OCI-LY3 (cell line): Measurements from ENCODE around the gene CSNK1G2.

ENCODE experiments used
- H2AFZ ChIP-seq: fragments of 200-600, 300-600 bp; shearing (Covaris generic); 2 replicates; pipeline ENCODE4 v1.6.0; 2014; ENCODE audit warnings: antibody characterized with exemption, low read depth, low read length
- H3K27ac ChIP-seq: fragments of 200-600, 300-600 bp; sonication (generic); 2 replicates; pipeline ENCODE4 v1.5.1; 2014; ENCODE audit warnings: mild to moderate bottlenecking, low read length, moderate library complexity, mixed read lengths
- H3K27me3 ChIP-seq: fragments of 200-600, 300-600 bp; sonication (generic); 2 replicates; pipeline ENCODE4 v1.6.1; 2014; ENCODE audit warnings: low read depth, low read length, mixed read lengths
- H3K36me3 ChIP-seq: fragments of 200-600, 300-600 bp; sonication (generic); replicated peaks from 2 replicates; pipeline ENCODE3; 2014; ENCODE audit warnings: low read depth, low read length, mixed read lengths
- H3K4me1 ChIP-seq: fragments of 300-600, 200-600 bp; sonication (generic); 2 replicates; pipeline ENCODE4 v1.6.1; 2014; ENCODE audit warnings: low read length, mixed read lengths
- H3K4me2 ChIP-seq: fragments of 200-600, 300-600 bp; sonication (generic); 2 replicates; pipeline ENCODE4 v1.6.1; 2014; ENCODE audit warnings: low read length, mixed read lengths
- H3K4me3 ChIP-seq: fragments of 300-600, 200-600 bp; sonication (generic); 2 replicates; pipeline ENCODE4 v1.5.1; 2014; ENCODE audit warnings: antibody characterized with exemption, mild to moderate bottlenecking, low read length, moderate library complexity
- H3K79me2 ChIP-seq: fragments of 300-600, 200-600 bp; shearing (Covaris generic); 2 replicates; pipeline ENCODE4 v1.6.1; 2014; ENCODE audit warnings: mild to moderate bottlenecking, low read length, mixed read lengths
- H3K9ac ChIP-seq: fragments of 300-600, 200-600 bp; shearing (Covaris generic); 2 replicates; pipeline ENCODE4 v1.6.0; 2014; ENCODE audit warnings: mild to moderate bottlenecking, low read length, moderate library complexity
- H3K9me3 ChIP-seq: fragments of 200-600, 300-600 bp; shearing (Covaris generic); 2 replicates; pipeline ENCODE4 v1.6.1; 2014; ENCODE audit warnings: low read length, mixed read lengths; ENCODE audit not compliant: insufficient read depth
- H4K20me1 ChIP-seq: fragments of 200-600, 300-600 bp; sonication (generic); 2 replicates; pipeline ENCODE4 v1.6.1; 2016; ENCODE audit warnings: low read length, mixed read lengths; ENCODE audit not compliant: insufficient read depth
- EZH2phosphoT487 ChIP-seq: fragments of 200-600 bp; shearing (Covaris generic); IDR thresholded peaks from 2 replicates; pipeline ENCODE4 v1.6.1; 2018; ENCODE audit warnings: antibody characterized with exemption, mixed run types, low read depth
- TF ChIP-seq, protein P1 (sequence below): fragments of 200-600, 300-600 bp; sonication (generic); IDR thresholded peaks from 2 replicates; pipeline ENCODE4 v1.5.1; 2014; ENCODE audit warnings: antibody characterized with exemption, low read length, low read depth

The CSNK1G2 gene

DNA sequence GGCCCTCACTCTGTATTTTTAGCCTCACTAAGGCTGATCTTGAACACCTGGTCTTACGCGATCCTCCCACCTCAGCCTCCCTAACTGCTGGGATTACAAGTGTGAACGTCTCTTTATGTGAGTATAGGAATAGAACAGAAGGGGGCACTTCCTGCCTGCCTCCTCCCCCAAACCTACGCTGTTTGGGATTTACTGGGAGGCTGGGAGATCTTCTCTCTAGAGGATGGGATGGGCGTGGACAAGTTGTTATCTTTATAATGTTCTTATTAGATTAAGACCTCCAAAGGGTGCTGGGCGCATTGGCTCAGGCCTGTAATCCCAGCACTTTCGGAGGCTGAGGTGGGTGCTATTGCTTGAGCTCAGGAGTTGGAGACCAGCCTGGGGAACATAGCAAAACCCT, 2.9 kb upstream of the CSNK1G2 start:
- Histone ChIP-seq H3K27ac (no peak overlapping the region), H4K20me1 (peaks cover 8% of the 10 kb centered on the region), H3K9ac (no peak overlapping the region), H2AFZ (no peak overlapping the region), H3K4me2 (no peak overlapping the region), H3K79me2 (peaks cover 28% of the 10 kb centered on the region), H3K4me1 (peaks cover 10% of the 10 kb centered on the region), H3K36me3 (no peaks in the 10 kb centered on the region), H3K9me3 (no peaks in the 10 kb centered on the region), H3K27me3 (no peaks in the 10 kb centered on the region), H3K4me3 (no peak overlapping the region)
- TF ChIP-seq, protein P1, sequence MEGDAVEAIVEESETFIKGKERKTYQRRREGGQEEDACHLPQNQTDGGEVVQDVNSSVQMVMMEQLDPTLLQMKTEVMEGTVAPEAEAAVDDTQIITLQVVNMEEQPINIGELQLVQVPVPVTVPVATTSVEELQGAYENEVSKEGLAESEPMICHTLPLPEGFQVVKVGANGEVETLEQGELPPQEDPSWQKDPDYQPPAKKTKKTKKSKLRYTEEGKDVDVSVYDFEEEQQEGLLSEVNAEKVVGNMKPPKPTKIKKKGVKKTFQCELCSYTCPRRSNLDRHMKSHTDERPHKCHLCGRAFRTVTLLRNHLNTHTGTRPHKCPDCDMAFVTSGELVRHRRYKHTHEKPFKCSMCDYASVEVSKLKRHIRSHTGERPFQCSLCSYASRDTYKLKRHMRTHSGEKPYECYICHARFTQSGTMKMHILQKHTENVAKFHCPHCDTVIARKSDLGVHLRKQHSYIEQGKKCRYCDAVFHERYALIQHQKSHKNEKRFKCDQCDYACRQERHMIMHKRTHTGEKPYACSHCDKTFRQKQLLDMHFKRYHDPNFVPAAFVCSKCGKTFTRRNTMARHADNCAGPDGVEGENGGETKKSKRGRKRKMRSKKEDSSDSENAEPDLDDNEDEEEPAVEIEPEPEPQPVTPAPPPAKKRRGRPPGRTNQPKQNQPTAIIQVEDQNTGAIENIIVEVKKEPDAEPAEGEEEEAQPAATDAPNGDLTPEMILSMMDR: no peak
- TF ChIP-seq EZH2phosphoT487: no peak

- H3K4me2 ChIP-seq: peak overlapping the region; percentile 70
- no peaks in the 10 kb centered on the region for H3K27me3 ChIP-seq
- peaks cover 43% of the 10 kb centered on the region for H4K20me1 ChIP-seq
- peaks cover 16% of the 10 kb centered on the region for H3K4me1 ChIP-seq
- peak overlapping the region; percentile 94 for H3K9ac ChIP-seq
- H3K36me3 ChIP-seq: peaks cover 5% of the 10 kb centered on the region
- no peaks in the 10 kb centered on the region for H3K9me3 ChIP-seq
- peak overlapping the region; percentile 79 for H3K4me3 ChIP-seq
- H3K27ac ChIP-seq: peak overlapping the region; percentile 84
- TF ChIP-seq EZH2phosphoT487: no peak
- TF ChIP-seq, protein P1: no peak
- no peak overlapping the region for H2AFZ ChIP-seq
- peaks cover 67% of the 10 kb centered on the region for H3K79me2 ChIP-seq
Measured at GRCh38 chr19:1942078-1942933, 1.3 kb downstream of the CSNK1G2 start.

GRCh38 chr19:1942934-1943555, 2.1 kb downstream of the CSNK1G2 start:
- H3K79me2 ChIP-seq: peaks cover 74% of the 10 kb centered on the region

More at GRCh38 chr19:1942934-1943555, 2.1 kb downstream of the CSNK1G2 start:
- Histone ChIP-seq H3K4me3 (peak overlapping the region; percentile 79), H2AFZ (no peak overlapping the region), H3K4me1 (peaks cover 16% of the 10 kb centered on the region), H3K4me2 (peak overlapping the region; percentile 70), H3K9me3 (no peaks in the 10 kb centered on the region), H3K36me3 (peaks cover 5% of the 10 kb centered on the region), H4K20me1 (peaks cover 50% of the 10 kb centered on the region), H3K27me3 (no peaks in the 10 kb centered on the region), H3K27ac (peak overlapping the region; percentile 84), H3K9ac (peak overlapping the region; percentile 94)
- TF ChIP-seq, protein P1: no peak
- no peak for TF ChIP-seq EZH2phosphoT487
